Neutrophil (primary cell): ENCODE data around the gene PANK4.

Experiments used
- H3K27ac ChIP-seq: fragments of 200-600 bp; sonication (generic); 2 replicates; pipeline ENCODE4 v1.5.1; 2016; ENCODE audit warnings: mild to moderate bottlenecking, moderate library complexity
- H3K27me3 ChIP-seq: fragments of 200-600 bp; sonication (generic); 2 replicates; pipeline ENCODE4 v1.6.0; 2016; ENCODE audit warnings: mild to moderate bottlenecking
- H3K36me3 ChIP-seq: fragments of 200-600 bp; sonication (generic); 2 replicates; pipeline ENCODE4 v1.5.1; 2017
- H3K4me1 ChIP-seq, 2 experiments: fragments of 200-600 bp in 1 of 2; sonication (generic) in 1 of 2; 1 replicate in 1 of 2; 2 replicates in 1 of 2; pipeline versions ENCODE4 v1.5.1 to v1.6.1; 2013 to 2016; ENCODE audit warnings: low read depth in 1 of 2, low read length in 1 of 2, mild to moderate bottlenecking in 1 of 2, moderate library complexity in 1 of 2; ENCODE audit not compliant: control insufficient read depth in 1 of 2, insufficient read depth in 1 of 2
- H3K4me3 ChIP-seq, 2 experiments: fragments of 200-600 bp in 1 of 2; sonication (generic) in 1 of 2; 1 replicate in 1 of 2; 2 replicates in 1 of 2; pipeline ENCODE4 v1.5.1; 2013 to 2016; ENCODE audit warnings: low read depth in 1 of 2, low read length in 1 of 2, mild to moderate bottlenecking in 1 of 2, moderate library complexity in 1 of 2
- H3K9me3 ChIP-seq: fragments of 200-600 bp; sonication (generic); 2 replicates; pipeline ENCODE4 v1.5.1; 2016
- CTCF ChIP-seq: fragments of 200-600 bp; sonication (generic); IDR thresholded peaks from 2 replicates; pipeline ENCODE4 v1.5.1; 2016; ENCODE audit warnings: antibody characterized with exemption

Gene PANK4

GRCh38 chr1:2501041-2501819 lies 25.2 kb downstream of the PANK4 start:
- H3K36me3 ChIP-seq = no peaks in the 10 kb centered on the region
- no peak overlapping the region for H3K27ac ChIP-seq
- TF ChIP-seq CTCF = no peak
- no peak overlapping the region for H3K4me3 ChIP-seq
- no peaks in the 10 kb centered on the region for H3K9me3 ChIP-seq
- H3K27me3 ChIP-seq = peaks cover 11% of the 10 kb centered on the region
- H3K4me1 ChIP-seq = no peaks in the 10 kb centered on the region

- no peaks in the 10 kb centered on the region for H3K4me1 ChIP-seq
- H3K9me3 ChIP-seq = no peaks in the 10 kb centered on the region
These were observed 26.3 kb downstream of the PANK4 start for GRCh38 chr1:2499986-2500596.

GRCh38 chr1:2499260-2499659 lies 27.1 kb downstream of the PANK4 start:
- Histone ChIP-seq H3K27ac (no peak overlapping the region), H3K4me3 (no peak overlapping the region), H3K36me3 (no peaks in the 10 kb centered on the region), H3K9me3 (no peaks in the 10 kb centered on the region), H3K4me1 (no peaks in the 10 kb centered on the region), H3K27me3 (peaks cover 9% of the 10 kb centered on the region)
- TF ChIP-seq CTCF = no peak

More at GRCh38 chr1:2499986-2500596, 26.3 kb downstream of the PANK4 start:
- Histone ChIP-seq H3K27me3 (peaks cover 11% of the 10 kb centered on the region), H3K27ac (no peak overlapping the region), H3K36me3 (no peaks in the 10 kb centered on the region), H3K4me3 (no peak overlapping the region)
- no peak for TF ChIP-seq CTCF

- no peak overlapping the region for H3K4me3 ChIP-seq
- no peaks in the 10 kb centered on the region for H3K36me3 ChIP-seq
- no peak overlapping the region for H3K27ac ChIP-seq
- no peak for TF ChIP-seq CTCF
- no peaks in the 10 kb centered on the region for H3K9me3 ChIP-seq
- H3K27me3 ChIP-seq = peaks cover 4% of the 10 kb centered on the region
- no peaks in the 10 kb centered on the region for H3K4me1 ChIP-seq
These were observed 27.7 kb downstream of the PANK4 start for GRCh38 chr1:2498648-2499047.

GRCh38 chr1:2497891-2498290 lies 28.5 kb downstream of the PANK4 start:
- Histone ChIP-seq H3K27me3 (no peaks in the 10 kb centered on the region), H3K27ac (no peak overlapping the region), H3K4me3 (no peak overlapping the region), H3K9me3 (no peaks in the 10 kb centered on the region), H3K36me3 (no peaks in the 10 kb centered on the region), H3K4me1 (no peaks in the 10 kb centered on the region)
- TF ChIP-seq CTCF = no peak
